ENCODE measurements around the gene AIG1. TPM values are rescaled to one million over a fixed set of nuclear protein-coding genes. Genes with fewer than 3 reads are reported as not detected.
"Not testable (repeated sequence)": the region's sequence is repeated elsewhere in the genome, so short reads cannot be mapped to it uniquely, and the experiment has no call there.

The AIG1 gene
- total and polyA plus RNA-seq, 2 donors from 2014 or later = 57.3 to 146 TPM

GRCh38 chr6:143301188-143301587 lies 240.5 kb downstream of the AIG1 start:
- Histone ChIP-seq H3K9me3 (ENCODE audit: control insufficient read depth in 2 of 3, insufficient read depth in 1 of 3, low read length in 3 of 3) (no peaks in the 10 kb centered on the region), H3K4me1 (ENCODE audit: control insufficient read depth in 2 of 3, insufficient read depth in 2 of 3, low read depth in 1 of 3, low read length in 3 of 3) (no peaks in the 10 kb centered on the region), H3K27ac (ENCODE audit: low read depth in 2 of 2, low read length in 2 of 2) (no peak overlapping the region), H3K4me3 (ENCODE audit: low read length in 3 of 3) (no peak overlapping the region), H3K27me3 (ENCODE audit: control insufficient read depth, insufficient read depth, low read length) (no peaks in the 10 kb centered on the region), H3K9ac (ENCODE audit: low read length in 3 of 3) (no peak overlapping the region), H3K36me3 (ENCODE audit: control insufficient read depth in 2 of 3, insufficient read depth in 3 of 3, low read length in 3 of 3) (no peaks in the 10 kb centered on the region)
- FAIRE-seq (no peak), DNase-seq (no peak)
- intact Hi-C loops (cut with DNase I) = no loop called here
- no peak for TF ChIP-seq CTCF (IDR thresholded peaks at IDR 0.05; ENCODE audit: borderline replicate concordance, extremely low read depth, insufficient read depth)

GRCh38 chr6:143307760-143308159 lies 247.1 kb downstream of the AIG1 start:
- DNase-seq; H3K27ac ChIP-seq (ENCODE audit: low read depth in 2 of 2, low read length in 2 of 2); intact Hi-C loops (cut with DNase I); H3K4me3 ChIP-seq (ENCODE audit: low read length in 3 of 3); H3K4me1 ChIP-seq (ENCODE audit: control insufficient read depth in 2 of 3, insufficient read depth in 2 of 3, low read depth in 1 of 3, low read length in 3 of 3); H3K36me3 ChIP-seq (ENCODE audit: control insufficient read depth in 2 of 3, insufficient read depth in 3 of 3, low read length in 3 of 3); H3K27me3 ChIP-seq (ENCODE audit: control insufficient read depth, insufficient read depth, low read length); H3K9ac ChIP-seq (ENCODE audit: low read length in 3 of 3); FAIRE-seq; H3K9me3 ChIP-seq (ENCODE audit: control insufficient read depth in 2 of 3, insufficient read depth in 1 of 3, low read length in 3 of 3): not testable (repeated sequence)

GRCh38 chr6:143313163-143313562 lies 252.5 kb downstream of the AIG1 start:
- Histone ChIP-seq H3K4me3 (ENCODE audit: low read length in 3 of 3) (no peak overlapping the region), H3K27ac (ENCODE audit: low read depth in 2 of 2, low read length in 2 of 2) (no peak overlapping the region), H3K4me1 (ENCODE audit: control insufficient read depth in 2 of 3, insufficient read depth in 2 of 3, low read depth in 1 of 3, low read length in 3 of 3) (no peaks in the 10 kb centered on the region), H3K27me3 (ENCODE audit: control insufficient read depth, insufficient read depth, low read length) (no peaks in the 10 kb centered on the region), H3K9ac (ENCODE audit: low read length in 3 of 3) (no peak overlapping the region), H3K36me3 (ENCODE audit: control insufficient read depth in 2 of 3, insufficient read depth in 3 of 3, low read length in 3 of 3) (no peaks in the 10 kb centered on the region), H3K9me3 (ENCODE audit: control insufficient read depth in 2 of 3, insufficient read depth in 1 of 3, low read length in 3 of 3) (peaks cover 0 to 3% (median 2%) of the 10 kb centered on the region in 3 donors)
- TF ChIP-seq CTCF (IDR thresholded peaks at IDR 0.05; ENCODE audit: borderline replicate concordance, extremely low read depth, insufficient read depth) = no peak
- intact Hi-C loops (cut with DNase I) = no loop called here
- no peak for DNase-seq
- no peak for FAIRE-seq

GRCh38 chr6:143321491-143322086 lies 260.9 kb downstream of the AIG1 start:
- H3K9me3 ChIP-seq (ENCODE audit: control insufficient read depth in 2 of 3, insufficient read depth in 1 of 3, low read length in 3 of 3) = no peaks in the 10 kb centered on the region
- no peak for DNase-seq
- no peak overlapping the region for H3K4me3 ChIP-seq (ENCODE audit: low read length in 3 of 3)
- H3K9ac ChIP-seq (ENCODE audit: low read length in 3 of 3) = no peak overlapping the region
- H3K27ac ChIP-seq (ENCODE audit: low read depth in 2 of 2, low read length in 2 of 2) = no peak overlapping the region
- H3K27me3 ChIP-seq (ENCODE audit: control insufficient read depth, insufficient read depth, low read length) = no peaks in the 10 kb centered on the region
- TF ChIP-seq CTCF (IDR thresholded peaks at IDR 0.05; ENCODE audit: borderline replicate concordance, extremely low read depth, insufficient read depth) = no peak
- no peak for FAIRE-seq
- H3K4me1 ChIP-seq (ENCODE audit: control insufficient read depth in 2 of 3, insufficient read depth in 2 of 3, low read depth in 1 of 3, low read length in 3 of 3) = no peaks in the 10 kb centered on the region
- no peaks in the 10 kb centered on the region for H3K36me3 ChIP-seq (ENCODE audit: control insufficient read depth in 2 of 3, insufficient read depth in 3 of 3, low read length in 3 of 3)
- intact Hi-C loops (cut with DNase I) = no loop called here
